ENCODE data around the gene DIP2C. TPM values are rescaled to one million over a fixed set of nuclear protein-coding genes. Genes with fewer than 3 reads are reported as not detected.

DIP2C gene
- total RNA-seq, 2 donors from 2014 or later: 13.0 to 13.7 TPM

DNA sequence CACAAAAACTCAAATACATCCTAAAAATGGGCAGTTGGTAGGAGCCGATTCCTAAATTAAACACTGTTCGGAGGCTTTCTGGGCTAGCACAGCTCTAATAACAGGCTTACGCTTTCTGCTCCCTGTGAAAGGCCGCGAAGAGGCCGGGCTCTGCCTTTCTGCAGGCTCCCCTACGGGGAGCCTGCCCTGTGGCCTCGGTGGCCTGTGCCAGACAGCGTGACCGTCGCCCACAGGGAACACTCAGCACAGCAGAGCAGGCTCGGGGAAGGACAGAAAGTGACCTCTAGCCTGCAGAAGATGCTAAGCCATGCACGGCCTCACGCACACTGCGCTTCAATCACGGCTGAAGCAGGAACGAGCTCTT, 64.2 kb downstream of the DIP2C start:
- Mint-ChIP-seq H3K4me3 (no peak overlapping the region), H3K27me3 (ENCODE audit: insufficient read depth) (no peaks in the 10 kb centered on the region), H3K4me1 (peaks cover 17% of the 10 kb centered on the region), H3K36me3 (ENCODE audit: low read depth) (peaks cover 4% of the 10 kb centered on the region), H3K9me3 (no peaks in the 10 kb centered on the region), H3K27ac (peak overlapping the region; percentile 91)
- Histone ChIP-seq H3K36me3 (ENCODE audit: control insufficient read depth, insufficient read depth, low read length) (peaks cover 3% of the 10 kb centered on the region), H3K4me3 (ENCODE audit: low read length) (no peak overlapping the region), H3K9me3 (ENCODE audit: control insufficient read depth, low read length) (no peaks in the 10 kb centered on the region), H3K4me1 (ENCODE audit: control insufficient read depth, insufficient read depth, low read length) (peaks cover 14% of the 10 kb centered on the region), H3K9ac (ENCODE audit: extremely low read depth, low read length, poor library complexity, severe bottlenecking) (peak overlapping the region; percentile 43), H3K27ac (ENCODE audit: low read depth, low read length) (peak overlapping the region; percentile 91), H3K27me3 (ENCODE audit: control insufficient read depth, insufficient read depth, low read length, poor library complexity, severe bottlenecking) (no peaks in the 10 kb centered on the region)
- WGBS, 2 experiments (ENCODE audit: insufficient coverage in 1 of 2, insufficient read length in 1 of 2): 52 to 70% methylated on average over 17 of the region's 17 CpGs
- TF ChIP-seq, protein P1, sequence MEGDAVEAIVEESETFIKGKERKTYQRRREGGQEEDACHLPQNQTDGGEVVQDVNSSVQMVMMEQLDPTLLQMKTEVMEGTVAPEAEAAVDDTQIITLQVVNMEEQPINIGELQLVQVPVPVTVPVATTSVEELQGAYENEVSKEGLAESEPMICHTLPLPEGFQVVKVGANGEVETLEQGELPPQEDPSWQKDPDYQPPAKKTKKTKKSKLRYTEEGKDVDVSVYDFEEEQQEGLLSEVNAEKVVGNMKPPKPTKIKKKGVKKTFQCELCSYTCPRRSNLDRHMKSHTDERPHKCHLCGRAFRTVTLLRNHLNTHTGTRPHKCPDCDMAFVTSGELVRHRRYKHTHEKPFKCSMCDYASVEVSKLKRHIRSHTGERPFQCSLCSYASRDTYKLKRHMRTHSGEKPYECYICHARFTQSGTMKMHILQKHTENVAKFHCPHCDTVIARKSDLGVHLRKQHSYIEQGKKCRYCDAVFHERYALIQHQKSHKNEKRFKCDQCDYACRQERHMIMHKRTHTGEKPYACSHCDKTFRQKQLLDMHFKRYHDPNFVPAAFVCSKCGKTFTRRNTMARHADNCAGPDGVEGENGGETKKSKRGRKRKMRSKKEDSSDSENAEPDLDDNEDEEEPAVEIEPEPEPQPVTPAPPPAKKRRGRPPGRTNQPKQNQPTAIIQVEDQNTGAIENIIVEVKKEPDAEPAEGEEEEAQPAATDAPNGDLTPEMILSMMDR (conservative IDR thresholded peaks at IDR 0.05): no peak
- DNase-seq: peak; percentile 55

DNA sequence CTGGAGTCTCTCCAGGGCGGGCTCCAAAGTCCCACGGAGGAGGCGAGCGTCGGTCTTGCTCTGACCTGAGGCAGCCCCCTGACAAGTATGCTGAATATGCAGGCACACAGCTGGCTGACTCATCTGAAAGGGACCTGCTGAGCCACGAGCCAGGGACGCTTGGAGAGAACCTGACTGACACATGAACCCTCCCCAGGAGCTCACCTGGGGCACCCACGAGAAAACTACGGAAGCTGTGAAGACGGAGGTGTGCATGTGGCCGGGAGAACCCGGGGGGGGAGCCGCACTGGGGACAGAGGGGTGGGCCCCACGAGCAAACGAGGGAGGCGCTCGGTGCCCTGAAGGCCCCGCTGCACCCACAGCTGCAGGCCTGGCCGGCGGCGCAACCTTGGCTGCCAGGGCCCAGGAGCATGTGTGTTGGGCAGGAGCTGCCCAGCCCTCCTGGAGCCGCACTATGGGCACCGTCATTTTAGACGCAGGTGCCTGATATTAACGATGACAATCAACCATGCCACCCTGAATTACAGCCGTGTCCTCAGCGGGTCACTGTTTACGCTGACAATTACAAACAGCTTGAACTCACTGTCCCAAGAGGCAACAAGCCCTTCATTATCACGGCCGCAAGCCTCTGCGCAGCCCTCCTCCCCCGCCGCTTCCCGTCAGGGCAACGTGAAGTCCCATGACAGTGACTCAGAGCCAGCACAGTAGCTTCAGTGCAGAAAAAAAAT, 64.7 kb downstream of the DIP2C start:
- Histone ChIP-seq H3K9ac (ENCODE audit: extremely low read depth, low read length, poor library complexity, severe bottlenecking) (peak overlapping the region; percentile 43), H3K9me3 (ENCODE audit: control insufficient read depth, low read length) (no peaks in the 10 kb centered on the region), H3K27me3 (ENCODE audit: control insufficient read depth, insufficient read depth, low read length, poor library complexity, severe bottlenecking) (no peaks in the 10 kb centered on the region), H3K4me1 (ENCODE audit: control insufficient read depth, insufficient read depth, low read length) (peaks cover 14% of the 10 kb centered on the region), H3K27ac (ENCODE audit: low read depth, low read length) (peak overlapping the region; percentile 91), H3K36me3 (ENCODE audit: control insufficient read depth, insufficient read depth, low read length) (peaks cover 3% of the 10 kb centered on the region), H3K4me3 (ENCODE audit: low read length) (no peak overlapping the region)
- TF ChIP-seq, protein P1 (conservative IDR thresholded peaks at IDR 0.05): no peak
- H3K27me3 Mint-ChIP-seq (ENCODE audit: insufficient read depth): no peaks in the 10 kb centered on the region
- 26 to 36% methylated on average over 34 to 35 of the region's 35 CpGs for WGBS, 2 experiments (ENCODE audit: insufficient coverage in 1 of 2, insufficient read length in 1 of 2)
- peaks cover 4% of the 10 kb centered on the region for H3K36me3 Mint-ChIP-seq (ENCODE audit: low read depth)
- peak overlapping the region; percentile 91 for H3K27ac Mint-ChIP-seq
- peaks cover 17% of the 10 kb centered on the region for H3K4me1 Mint-ChIP-seq
- H3K9me3 Mint-ChIP-seq: no peaks in the 10 kb centered on the region
- H3K4me3 Mint-ChIP-seq: peak overlapping the region; percentile 8
- peak; percentile 89 for DNase-seq

DNA sequence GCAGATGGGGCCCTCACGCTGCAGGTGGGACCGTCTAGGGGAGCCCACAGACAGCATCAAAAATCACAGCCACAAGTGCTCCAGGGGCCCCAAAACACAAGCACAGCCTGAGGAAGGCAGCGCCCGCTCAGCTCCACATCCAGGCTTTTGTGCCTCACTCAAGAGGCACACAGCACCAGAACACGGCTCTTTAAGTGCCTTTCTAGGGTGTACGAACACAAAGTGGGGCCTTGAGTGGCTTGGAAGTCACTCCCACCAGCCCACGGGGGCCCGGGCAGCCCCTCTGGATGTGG, 65.2 kb downstream of the DIP2C start:
- WGBS, 2 experiments (ENCODE audit: insufficient coverage in 1 of 2, insufficient read length in 1 of 2): 50 to 68% methylated on average over 7 to 8 of the region's 8 CpGs
- Histone ChIP-seq H3K9ac (ENCODE audit: extremely low read depth, low read length, poor library complexity, severe bottlenecking) (peak overlapping the region; percentile 25), H3K27ac (ENCODE audit: low read depth, low read length) (peak overlapping the region; percentile 85), H3K4me3 (ENCODE audit: low read length) (no peak overlapping the region), H3K27me3 (ENCODE audit: control insufficient read depth, insufficient read depth, low read length, poor library complexity, severe bottlenecking) (no peaks in the 10 kb centered on the region), H3K36me3 (ENCODE audit: control insufficient read depth, insufficient read depth, low read length) (peaks cover 3% of the 10 kb centered on the region), H3K4me1 (ENCODE audit: control insufficient read depth, insufficient read depth, low read length) (peaks cover 14% of the 10 kb centered on the region), H3K9me3 (ENCODE audit: control insufficient read depth, low read length) (no peaks in the 10 kb centered on the region)
- peak overlapping the region; percentile 8 for H3K4me3 Mint-ChIP-seq
- DNase-seq: no peak
- no peaks in the 10 kb centered on the region for H3K27me3 Mint-ChIP-seq (ENCODE audit: insufficient read depth)
- TF ChIP-seq, protein P1 (conservative IDR thresholded peaks at IDR 0.05): no peak
- peaks cover 4% of the 10 kb centered on the region for H3K36me3 Mint-ChIP-seq (ENCODE audit: low read depth)
- peak overlapping the region; percentile 84 for H3K27ac Mint-ChIP-seq
- peaks cover 17% of the 10 kb centered on the region for H3K4me1 Mint-ChIP-seq
- no peaks in the 10 kb centered on the region for H3K9me3 Mint-ChIP-seq
